IMR-90 (cell line): ENCODE measurements around the gene NENF. TPM values are rescaled to one million over a fixed set of nuclear protein-coding genes. Genes with fewer than 3 reads are reported as not detected.

Experiments
- ATAC-seq: fragments of 200-7000 bp; cut with Tn5 transposase; 2 replicates; pipeline ENCODE4 v1.9.1; 2020; ENCODE audit warnings: low read depth, mild to moderate bottlenecking, moderate library complexity
- BruUV-seq: library from RNA; stranded (reverse); fragments of 400-500 nt; replicated peaks from 2 replicates; lab custom pipeline; 2021; lab: Mats Ljungman, UMichigan
- CTCF ChIA-PET: fragments of 300-600 bp; formaldehyde crosslinking; extraction: SDS; loops from one replicate; lab custom pipeline; 2021; ENCODE audit warnings: antibody characterized with exemption; lab: Yijun Ruan, JAX
- POLR2A ChIA-PET: fragments of 300-600 bp; sonication (Branson Sonifier 250); formaldehyde crosslinking; loops from one replicate; lab custom pipeline; 2022; ENCODE audit warnings: antibody characterized with exemption; ENCODE audit not compliant: unreplicated experiment; lab: Charles Lee
- DNase-seq: peaks from one replicate; pipeline ENCODE4 v3.0.0; 2013
- H2AFZ ChIP-seq: replicated peaks from 2 replicates; pipeline ENCODE3; 2013; ENCODE audit warnings: low read length, mild to moderate bottlenecking; ENCODE audit not compliant: poor library complexity
- H2AK5ac ChIP-seq: 2 replicates; pipeline ENCODE4 v1.6.1; 2013; ENCODE audit warnings: low read depth, low read length, inconsistent platforms
- H2AK9ac ChIP-seq: replicated peaks from 2 replicates; pipeline ENCODE3; 2013; ENCODE audit warnings: mild to moderate bottlenecking, low read depth, low read length, moderate library complexity; ENCODE audit not compliant: poor library complexity
- H2BK120ac ChIP-seq: 2 replicates; pipeline ENCODE4 v1.6.1; 2013; ENCODE audit warnings: low read depth, low read length, inconsistent platforms
- H2BK15ac ChIP-seq: 3 replicates; pipeline ENCODE4 v1.6.1; 2013; ENCODE audit warnings: low read depth, low read length, inconsistent platforms
- H2BK20ac ChIP-seq: 2 replicates; pipeline ENCODE4 v1.6.1; 2013; ENCODE audit warnings: low read depth, mild to moderate bottlenecking, inconsistent platforms, low read length, moderate library complexity
- H2BK5ac ChIP-seq: 2 replicates; pipeline ENCODE4 v1.6.1; 2013; ENCODE audit warnings: mild to moderate bottlenecking, low read depth, low read length, inconsistent platforms; ENCODE audit not compliant: poor library complexity, severe bottlenecking
- H3K14ac ChIP-seq: replicated peaks from 2 replicates; pipeline ENCODE4 v1.6.1; 2013; ENCODE audit warnings: low read depth, low read length, inconsistent platforms
- H3K18ac ChIP-seq: 2 replicates; pipeline ENCODE4 v1.6.1; 2013; ENCODE audit warnings: low read depth, low read length, control low read depth
- H3K23ac ChIP-seq: 2 replicates; pipeline ENCODE4 v1.6.1; 2013; ENCODE audit warnings: low read depth, low read length, inconsistent platforms
- H3K27ac ChIP-seq: 2 replicates; pipeline ENCODE4 v1.5.1; 2013; ENCODE audit warnings: mild to moderate bottlenecking, control low read depth, low read length; ENCODE audit not compliant: insufficient read depth
- H3K27me3 ChIP-seq: 2 replicates; pipeline ENCODE4 v1.6.1; 2013; ENCODE audit warnings: low read length; ENCODE audit not compliant: control insufficient read depth, insufficient read depth
- H3K36me3 ChIP-seq: 2 replicates; pipeline ENCODE4 v1.6.1; 2013; ENCODE audit warnings: low read length, mixed read lengths; ENCODE audit not compliant: control insufficient read depth, insufficient read depth
- H3K4ac ChIP-seq: 2 replicates; pipeline ENCODE4 v1.6.1; 2013; ENCODE audit warnings: low read depth, low read length, inconsistent platforms
- H3K4me1 ChIP-seq: 2 replicates; pipeline ENCODE4 v1.6.1; 2013; ENCODE audit warnings: low read length, mixed read lengths; ENCODE audit not compliant: control insufficient read depth, insufficient read depth
- H3K4me2 ChIP-seq: 2 replicates; pipeline ENCODE4 v1.6.1; 2013; ENCODE audit warnings: low read depth, mild to moderate bottlenecking, control low read depth, low read length, moderate library complexity
- H3K4me3 ChIP-seq: 2 replicates; pipeline ENCODE4 v1.5.1; 2013; ENCODE audit warnings: low read depth, mild to moderate bottlenecking, control low read depth, low read length, moderate library complexity; ENCODE audit not compliant: insufficient read depth
- H3K56ac ChIP-seq: 2 replicates; pipeline ENCODE4 v1.6.1; 2013; ENCODE audit warnings: low read length, inconsistent platforms; ENCODE audit not compliant: insufficient read depth; ENCODE audit errors: extremely low read depth
- H3K79me1 ChIP-seq, 2 experiments: 2 replicates each; pipeline ENCODE4 v1.6.1; 2013; ENCODE audit warnings: low read length in 2 of 2, inconsistent platforms in 1 of 2, low read depth in 1 of 2
- H3K9ac ChIP-seq: 2 replicates; pipeline ENCODE4 v1.6.1; 2013; ENCODE audit warnings: low read depth, low read length, control low read depth
- H3K9me1 ChIP-seq: 2 replicates; pipeline ENCODE4 v1.6.1; 2013; ENCODE audit warnings: low read length, inconsistent platforms; ENCODE audit not compliant: insufficient read depth
- H3K9me3 ChIP-seq: 2 replicates; pipeline ENCODE4 v1.6.1; 2013; ENCODE audit warnings: low read length; ENCODE audit not compliant: control insufficient read depth, insufficient read depth
- H4K20me1 ChIP-seq: 2 replicates; pipeline ENCODE4 v1.6.1; 2013; ENCODE audit warnings: low read length, inconsistent platforms; ENCODE audit not compliant: insufficient read depth
- H4K5ac ChIP-seq: 2 replicates; pipeline ENCODE4 v1.6.1; 2013; ENCODE audit warnings: mild to moderate bottlenecking, low read depth, low read length, control low read depth
- H4K8ac ChIP-seq, 2 experiments: 2 replicates each; pipeline ENCODE4 v1.6.1; 2013; ENCODE audit warnings: low read depth in 2 of 2, low read length in 2 of 2, control low read depth in 1 of 2, inconsistent platforms in 1 of 2
- H4K91ac ChIP-seq: 2 replicates; pipeline ENCODE4 v1.6.1; 2013; ENCODE audit warnings: low read depth, low read length, inconsistent platforms; ENCODE audit not compliant: insufficient read depth
- CEBPB ChIP-seq: IDR thresholded peaks from 2 replicates; pipeline ENCODE4 v1.6.1; 2012; ENCODE audit warnings: low read depth, low read length, improper control_type of control experiment
- FOS ChIP-seq: fragments of 150-350 bp; IDR thresholded peaks from 2 replicates; pipeline ENCODE4 v1.6.1; 2016; ENCODE audit warnings: low read depth, low read length
- MAZ ChIP-seq: IDR thresholded peaks from 2 replicates; pipeline ENCODE4 v1.6.1; 2012; ENCODE audit warnings: low read depth, mild to moderate bottlenecking, low read length, improper control_type of control experiment, moderate library complexity, borderline replicate concordance
- MXI1 ChIP-seq: IDR thresholded peaks from 2 replicates; pipeline ENCODE4 v1.6.1; 2012; ENCODE audit warnings: low read depth, mild to moderate bottlenecking, low read length, moderate library complexity, borderline replicate concordance
- POLR2A ChIP-seq: IDR thresholded peaks from 2 replicates; pipeline ENCODE4 v1.6.1; 2012; ENCODE audit warnings: mild to moderate bottlenecking, low read depth, low read length
- RAD21 ChIP-seq: IDR thresholded peaks from 2 replicates; pipeline ENCODE4 v1.6.1; 2012; ENCODE audit warnings: low read length, improper control_type of control experiment
- RCOR1 ChIP-seq: IDR thresholded peaks from 2 replicates; pipeline ENCODE4 v1.6.1; 2012; ENCODE audit warnings: mild to moderate bottlenecking, low read length, improper control_type of control experiment; ENCODE audit not compliant: insufficient replicate concordance
- RFX5 ChIP-seq: IDR thresholded peaks from 2 replicates; pipeline ENCODE4 v1.8.0; 2012; ENCODE audit warnings: low read depth, mild to moderate bottlenecking, low read length, moderate library complexity
- SMC3 ChIP-seq: fragments of 150-350 bp; IDR thresholded peaks from 2 replicates; pipeline ENCODE4 v1.6.1; 2016; ENCODE audit warnings: low read depth, mild to moderate bottlenecking, antibody characterized with exemption, low read length, moderate library complexity
- WGBS, 2 experiments: methylation state at CpG; one replicate each; pipeline versions ENCODE4 v1.1.5 to v1.1.7; 2013; ENCODE audit warnings: missing lambda C conversion rate in 2 of 2; ENCODE audit not compliant: insufficient read length in 1 of 2; ENCODE audit errors: extremely low coverage in 2 of 2; 5-methylcytosine and 5-hydroxymethylcytosine counted together
- dilution Hi-C: fragments of 300-500 bp; cut with HindIII; formaldehyde crosslinking; loops from one replicate; pipeline ENCODE4 v1.14.3; 2018; ENCODE audit warnings: low sequenced_read_pairs; ENCODE audit not compliant: unreplicated experiment
- in situ Hi-C: fragments of 300-500 bp; cut with MboI; formaldehyde crosslinking; loops from 3 replicates; pipeline ENCODE4 v1.14.3; 2019; ENCODE audit warnings: low sequenced_read_pairs, inconsistent platforms, mixed read lengths
- intact Hi-C: fragments of 100-400 bp; cut with micrococcal nuclease; formaldehyde crosslinking; loops from 2 replicates; pipeline ENCODE4 v1.10.0; 2022
- polyA plus RNA-seq, 3 experiments: library from polyadenylated mRNA; depleted of rRNA; stranded (reverse); fragments of >200 nt; gene quantifications; 2 replicates each; pipeline ENCODE4 v1.2.3, GENCODE V29; 2012; ENCODE audit warnings: low replicate concordance in 1 of 3
- total RNA-seq: library from RNA; depleted of rRNA; stranded (reverse); fragments of >200 nt; gene quantifications from 2 replicates; pipeline ENCODE4 v1.2.3, GENCODE V29; 2012
- TF ChIP-seq, protein P1 (sequence below): conservative IDR thresholded peaks from 2 replicates; pipeline ENCODE4 v1.5.1; 2012; ENCODE audit warnings: mild to moderate bottlenecking, low read depth, low read length, improper control_type of control experiment
- TF ChIP-seq, protein P2 (sequence below): fragments of 150-350 bp; IDR thresholded peaks from 2 replicates; pipeline ENCODE4 v1.6.1; 2017; ENCODE audit warnings: mild to moderate bottlenecking, antibody characterized with exemption, low read length, low read depth
- TF ChIP-seq, protein P3 (sequence below): fragments of 150-350 bp; IDR thresholded peaks from 2 replicates; pipeline ENCODE4 v1.6.1; 2016; ENCODE audit warnings: low read depth, mild to moderate bottlenecking, low read length, moderate library complexity, borderline replicate concordance

NENF gene
- total and polyA plus RNA-seq, 2 of the 4 experiments (the other 2 are of a cell fraction), result 16.0 to 40.4 TPM

DNA sequence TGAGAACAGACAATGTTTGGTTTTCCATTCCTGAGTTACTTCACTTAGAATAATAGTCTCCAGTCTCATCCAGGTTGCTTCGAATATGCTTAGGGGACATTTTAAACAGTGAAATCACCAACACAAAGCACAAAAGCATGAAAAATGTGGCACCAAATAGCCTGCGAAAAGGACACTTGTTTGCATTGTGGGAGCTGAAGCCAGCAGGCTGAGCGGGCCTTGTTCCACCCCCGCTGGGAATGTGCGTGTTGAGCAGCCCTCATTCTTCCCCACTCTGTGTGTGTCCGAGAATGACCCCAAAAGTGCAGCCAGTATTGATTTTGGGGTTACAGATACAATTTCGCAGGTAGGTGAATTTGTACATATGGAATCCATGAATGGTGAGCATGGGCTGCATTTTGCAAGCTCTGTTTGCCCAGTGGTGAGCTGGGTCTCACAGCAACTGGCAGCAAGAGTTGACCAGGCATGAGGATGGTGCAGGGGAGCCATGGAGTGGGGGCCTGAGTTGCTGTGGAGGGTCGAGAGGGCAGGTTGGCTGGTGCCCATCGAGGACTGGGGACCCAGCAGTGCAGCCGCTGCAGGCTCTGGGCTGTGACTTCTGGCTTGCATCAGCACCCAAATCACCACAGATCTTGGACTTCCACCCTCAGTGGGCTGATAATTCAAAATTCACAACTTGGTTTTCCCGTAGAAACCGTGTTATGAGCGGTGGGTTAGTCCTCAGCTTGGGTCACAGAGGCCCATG lies 29.4 kb downstream of the NENF start:
- no peak for ATAC-seq
- Histone ChIP-seq H3K4me1 (no peaks in the 10 kb centered on the region), H4K8ac (no peak overlapping the region), H3K4me3 (no peak overlapping the region), H3K9me1 (no peaks in the 10 kb centered on the region; the same call in 1 of the 2 replicates), H3K23ac (no peak overlapping the region), H3K9ac (no peak overlapping the region), H3K14ac (no peak overlapping the region), H3K79me1 (no peaks in the 10 kb centered on the region), H2AK5ac (no peak overlapping the region), H3K4me2 (no peak overlapping the region), H3K27ac (no peak overlapping the region), H3K9me3 (peaks cover 8% of the 10 kb centered on the region; the same call in 1 of the 2 replicates), H2AK9ac (no peak overlapping the region), H2AFZ (no peak overlapping the region), H3K18ac (no peak overlapping the region), H3K36me3 (no peaks in the 10 kb centered on the region), H4K5ac (no peak overlapping the region), H3K56ac (no peak overlapping the region), H3K4ac (no peak overlapping the region), H2BK15ac (no peak overlapping the region), H2BK120ac (no peak overlapping the region), H2BK5ac (no peak overlapping the region), H4K20me1 (no peaks in the 10 kb centered on the region), H4K91ac (no peak overlapping the region), H2BK20ac (no peak overlapping the region), H3K27me3 (peaks cover 9% of the 10 kb centered on the region; the same call in 1 of the 2 replicates)
- 67% methylated on average over 2 of the region's 13 CpGs; no CpG with 5 or more reads in 1 of the 2 experiments for WGBS, 2 experiments
- intact Hi-C loops (no loop called here), dilution Hi-C loops (no loop called here), in situ Hi-C loops (no loop called here)
- no TSS peak for BruUV-seq
- no peak for DNase-seq
- ChIA-PET CTCF (no interaction called here), POLR2A (no interaction called here)
- no peak for TF ChIP-seq RAD21
- no peak for TF ChIP-seq MAZ
- TF ChIP-seq RFX5, result no peak
- TF ChIP-seq POLR2A, result no peak
- TF ChIP-seq, protein P1, sequence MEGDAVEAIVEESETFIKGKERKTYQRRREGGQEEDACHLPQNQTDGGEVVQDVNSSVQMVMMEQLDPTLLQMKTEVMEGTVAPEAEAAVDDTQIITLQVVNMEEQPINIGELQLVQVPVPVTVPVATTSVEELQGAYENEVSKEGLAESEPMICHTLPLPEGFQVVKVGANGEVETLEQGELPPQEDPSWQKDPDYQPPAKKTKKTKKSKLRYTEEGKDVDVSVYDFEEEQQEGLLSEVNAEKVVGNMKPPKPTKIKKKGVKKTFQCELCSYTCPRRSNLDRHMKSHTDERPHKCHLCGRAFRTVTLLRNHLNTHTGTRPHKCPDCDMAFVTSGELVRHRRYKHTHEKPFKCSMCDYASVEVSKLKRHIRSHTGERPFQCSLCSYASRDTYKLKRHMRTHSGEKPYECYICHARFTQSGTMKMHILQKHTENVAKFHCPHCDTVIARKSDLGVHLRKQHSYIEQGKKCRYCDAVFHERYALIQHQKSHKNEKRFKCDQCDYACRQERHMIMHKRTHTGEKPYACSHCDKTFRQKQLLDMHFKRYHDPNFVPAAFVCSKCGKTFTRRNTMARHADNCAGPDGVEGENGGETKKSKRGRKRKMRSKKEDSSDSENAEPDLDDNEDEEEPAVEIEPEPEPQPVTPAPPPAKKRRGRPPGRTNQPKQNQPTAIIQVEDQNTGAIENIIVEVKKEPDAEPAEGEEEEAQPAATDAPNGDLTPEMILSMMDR, result no peak
- no peak for TF ChIP-seq MXI1
- TF ChIP-seq SMC3, result no peak
- TF ChIP-seq, protein P2, sequence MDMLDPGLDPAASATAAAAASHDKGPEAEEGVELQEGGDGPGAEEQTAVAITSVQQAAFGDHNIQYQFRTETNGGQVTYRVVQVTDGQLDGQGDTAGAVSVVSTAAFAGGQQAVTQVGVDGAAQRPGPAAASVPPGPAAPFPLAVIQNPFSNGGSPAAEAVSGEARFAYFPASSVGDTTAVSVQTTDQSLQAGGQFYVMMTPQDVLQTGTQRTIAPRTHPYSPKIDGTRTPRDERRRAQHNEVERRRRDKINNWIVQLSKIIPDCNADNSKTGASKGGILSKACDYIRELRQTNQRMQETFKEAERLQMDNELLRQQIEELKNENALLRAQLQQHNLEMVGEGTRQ, result no peak
- no peak for TF ChIP-seq RCOR1
- TF ChIP-seq, protein P3, sequence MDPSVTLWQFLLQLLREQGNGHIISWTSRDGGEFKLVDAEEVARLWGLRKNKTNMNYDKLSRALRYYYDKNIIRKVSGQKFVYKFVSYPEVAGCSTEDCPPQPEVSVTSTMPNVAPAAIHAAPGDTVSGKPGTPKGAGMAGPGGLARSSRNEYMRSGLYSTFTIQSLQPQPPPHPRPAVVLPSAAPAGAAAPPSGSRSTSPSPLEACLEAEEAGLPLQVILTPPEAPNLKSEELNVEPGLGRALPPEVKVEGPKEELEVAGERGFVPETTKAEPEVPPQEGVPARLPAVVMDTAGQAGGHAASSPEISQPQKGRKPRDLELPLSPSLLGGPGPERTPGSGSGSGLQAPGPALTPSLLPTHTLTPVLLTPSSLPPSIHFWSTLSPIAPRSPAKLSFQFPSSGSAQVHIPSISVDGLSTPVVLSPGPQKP, result no peak
- TF ChIP-seq FOS, result no peak
- TF ChIP-seq CEBPB, result no peak
